GM12865 (cell line): ENCODE results near the gene PARP8.

ENCODE experiments used
- DNase-seq: peaks from one replicate; pipeline ENCODE4 v3.0.0; 2010; ENCODE audit warnings: low read depth
- H3K4me3 ChIP-seq: 2 replicates; pipeline ENCODE4 v1.5.1; 2011; ENCODE audit warnings: mild to moderate bottlenecking, low read depth, low read length, control low read depth
- CTCF ChIP-seq: IDR thresholded peaks from 2 replicates; pipeline ENCODE4 v1.5.1; 2011; ENCODE audit warnings: low read length, control low read depth, low read depth, inconsistent platforms; ENCODE audit not compliant: insufficient read depth; ENCODE audit errors: missing control alignments

The PARP8 gene

GRCh38 chr5:50887889-50888633 is 221.6 kb downstream of the PARP8 start:
- no peak for DNase-seq
- H3K4me3 ChIP-seq = no peak overlapping the region
- TF ChIP-seq CTCF = no peak

GRCh38 chr5:50888751-50889150 is 222.3 kb downstream of the PARP8 start:
- H3K4me3 ChIP-seq = no peak overlapping the region
- no peak for TF ChIP-seq CTCF
- no peak for DNase-seq

GRCh38 chr5:50889790-50890189 is 223.4 kb downstream of the PARP8 start:
- H3K4me3 ChIP-seq = no peak overlapping the region
- no peak for TF ChIP-seq CTCF
- no peak for DNase-seq
